Ecto neural progenitor cell (in vitro differentiated cells): ENCODE data around the gene STARD9.
"Not testable (repeated sequence)": the region's sequence is repeated elsewhere in the genome, so short reads cannot be mapped to it uniquely, and the experiment has no call there.

Experiments
- DNase-seq: peaks from one replicate; pipeline ENCODE4 v3.0.0-alpha.2; 2018; ENCODE audit warnings: low spot score

STARD9 gene

GRCh38 chr15:42766109-42766508 is 190.7 kb downstream of the STARD9 start:
- DNase-seq = not testable (repeated sequence)
